Fibroblast of lung (primary cell): ENCODE measurements around the gene RTP1.

ENCODE experiments used
- CTCF ChIP-seq, 2 donors: IDR thresholded peaks in 1 of 2; conservative IDR thresholded peaks in 1 of 2; 1 replicate in 1 of 2; 2 replicates in 1 of 2; pipeline ENCODE4 v1.5.1; 2011 to 2012; ENCODE audit warnings: low read length in 2 of 2, control low read depth in 1 of 2, inconsistent platforms in 1 of 2, low read depth in 1 of 2, mild to moderate bottlenecking in 1 of 2
- EZH2 ChIP-seq: IDR thresholded peaks from 2 replicates; pipeline ENCODE4 v1.5.1; 2012; ENCODE audit warnings: low read length, control low read depth, mild to moderate bottlenecking; ENCODE audit errors: missing control alignments

DNA sequence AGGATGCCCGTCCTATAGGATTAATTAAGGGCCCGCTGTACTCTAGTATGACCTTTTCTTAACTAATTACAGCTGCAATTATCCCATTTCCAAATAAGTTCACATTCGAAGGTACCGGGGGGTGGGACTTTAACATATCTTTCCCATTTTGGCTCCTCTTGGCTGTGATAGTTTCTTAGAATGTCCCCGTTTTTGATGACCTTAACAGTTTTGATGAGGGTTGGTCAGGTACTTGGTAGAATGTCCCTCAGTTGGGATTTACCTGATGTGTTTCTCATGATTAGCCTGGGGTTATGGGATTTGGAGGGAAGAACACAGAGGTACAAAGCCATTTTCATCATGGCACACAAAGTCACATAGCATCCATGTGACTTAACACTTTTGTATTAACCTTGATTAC, 18.2 kb downstream of the RTP1 start:
- TF ChIP-seq CTCF (conservative IDR thresholded peaks at IDR 0.05 in 1 of 2, IDR thresholded peaks at IDR 0.05 in 1 of 2; ENCODE audit: low read depth in 1 of 2, low read length in 2 of 2) (no peak), EZH2 (no peak)
